H1 (cell line): ENCODE data around the gene NRXN3.

Experiments
- ATF2 ChIP-seq: IDR thresholded peaks from 2 replicates; pipeline ENCODE4 v1.6.1; 2012; ENCODE audit warnings: low read length, inconsistent platforms
- CEBPB ChIP-seq: IDR thresholded peaks from 2 replicates; pipeline ENCODE4 v1.6.1; 2012; ENCODE audit warnings: low read depth, low read length
- CHD2 ChIP-seq: IDR thresholded peaks from 2 replicates; pipeline ENCODE4 v1.6.1; 2012; ENCODE audit warnings: low read length, improper control_type of control experiment
- CREB1 ChIP-seq: IDR thresholded peaks from 2 replicates; pipeline ENCODE4 v1.6.1; 2012; ENCODE audit warnings: inconsistent platforms
- CTCF ChIP-seq, 3 experiments: IDR thresholded peaks; 1 replicate in 2 of 3; 2 replicates in 1 of 3; pipeline versions ENCODE4 v1.5.1 to v1.6.1; 2011; ENCODE audit warnings: low read length in 3 of 3, mild to moderate bottlenecking in 3 of 3, inconsistent platforms in 2 of 3, low read depth in 1 of 3, moderate library complexity in 1 of 3; ENCODE audit not compliant: insufficient read depth in 1 of 3; ENCODE audit errors: control extremely low read depth in 1 of 3
- EGR1 ChIP-seq: IDR thresholded peaks from 2 replicates; pipeline ENCODE4 v1.6.1; 2011; ENCODE audit warnings: low read depth, low read length, borderline replicate concordance
- EP300 ChIP-seq, 2 experiments: IDR thresholded peaks; 1 replicate in 1 of 2; 2 replicates in 1 of 2; pipeline ENCODE4 v1.6.1; 2011 to 2012; ENCODE audit warnings: low read depth in 2 of 2, low read length in 2 of 2, mild to moderate bottlenecking in 2 of 2, borderline replicate concordance in 1 of 2, inconsistent platforms in 1 of 2, moderate library complexity in 1 of 2
- EZH2 ChIP-seq: fragments of 200-600 bp; sonication (generic); IDR thresholded peaks from 2 replicates; pipeline ENCODE4 v1.7.1; 2012; ENCODE audit warnings: low read depth, mild to moderate bottlenecking, moderate library complexity, low read length, inconsistent platforms; ENCODE audit not compliant: severe bottlenecking
- POLR2A ChIP-seq, 2 experiments: IDR thresholded peaks; 1 replicate in 1 of 2; 2 replicates in 1 of 2; pipeline ENCODE4 v1.6.1; 2011; ENCODE audit warnings: low read depth in 2 of 2, low read length in 2 of 2, mild to moderate bottlenecking in 2 of 2; ENCODE audit errors: control extremely low read depth in 1 of 2
- RAD21 ChIP-seq, 2 experiments: IDR thresholded peaks in 1 of 2; conservative IDR thresholded peaks in 1 of 2; 2 replicates each; pipeline ENCODE4 v1.6.1; 2011; ENCODE audit warnings: low read depth in 2 of 2, low read length in 2 of 2, improper control_type of control experiment in 1 of 2, inconsistent platforms in 1 of 2, mild to moderate bottlenecking in 1 of 2, moderate library complexity in 1 of 2
- SIRT6 ChIP-seq: IDR thresholded peaks from one replicate; pipeline ENCODE4 v1.7.1; 2012; ENCODE audit warnings: low read length, inconsistent platforms
- SP2 ChIP-seq: IDR thresholded peaks from 2 replicates; pipeline ENCODE4 v1.6.1; 2012; ENCODE audit warnings: mild to moderate bottlenecking, low read length, inconsistent platforms

- no peak for TF ChIP-seq SP2
- no peak for TF ChIP-seq CTCF (IDR thresholded peaks at IDR 0.05; ENCODE audit: control extremely low read depth in 1 of 3, insufficient read depth in 1 of 3, low read depth in 1 of 3, low read length in 3 of 3)
- no peak for TF ChIP-seq EP300 (IDR thresholded peaks at IDR 0.05; ENCODE audit: borderline replicate concordance in 1 of 2, low read depth in 2 of 2, low read length in 2 of 2)
- TF ChIP-seq ATF2: no peak
- TF ChIP-seq POLR2A (IDR thresholded peaks at IDR 0.05; ENCODE audit: control extremely low read depth in 1 of 2, low read depth in 2 of 2, low read length in 2 of 2): no peak
- TF ChIP-seq CREB1: no peak
- no peak for TF ChIP-seq SIRT6
- no peak for TF ChIP-seq CHD2
- no peak for TF ChIP-seq RAD21 (IDR thresholded peaks at IDR 0.05 in 1 of 2, conservative IDR thresholded peaks at IDR 0.05 in 1 of 2; ENCODE audit: low read depth in 2 of 2, low read length in 2 of 2)
- no peak for TF ChIP-seq CEBPB
- TF ChIP-seq EGR1: no peak
- TF ChIP-seq EZH2: no peak
Measured at GRCh38 chr14:79476552-79476951, 1306.4 kb downstream of the NRXN3 start.
